ENCODE data around the gene SULT1C4.
"Not testable (repeated sequence)": the region's sequence is repeated elsewhere in the genome, so short reads cannot be mapped to it uniquely, and the experiment has no call there.

The SULT1C4 gene

DNA sequence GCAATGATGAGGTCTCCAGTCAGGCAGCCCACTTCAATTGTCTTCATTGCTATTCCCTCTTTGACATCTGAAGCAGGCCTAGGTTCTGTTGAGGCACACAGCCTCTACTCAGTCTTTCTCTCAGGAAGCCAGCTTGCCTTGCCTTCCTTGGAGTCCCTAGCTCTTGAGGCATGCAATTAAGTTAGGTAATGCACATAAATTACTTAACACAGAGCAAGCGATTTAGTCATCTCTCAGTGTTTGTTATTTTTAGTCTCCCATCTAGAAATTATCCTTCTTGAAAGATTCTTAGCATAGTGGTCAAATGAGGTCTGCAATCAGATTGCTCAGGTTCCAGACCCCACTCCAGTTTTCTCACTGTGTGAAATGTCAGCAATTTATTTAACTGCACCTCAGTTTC lies 32.0 kb downstream of the SULT1C4 start:
- DNase-seq (ENCODE audit: insufficient read length, low spot score) = no peak
- no peak for FAIRE-seq

DNA sequence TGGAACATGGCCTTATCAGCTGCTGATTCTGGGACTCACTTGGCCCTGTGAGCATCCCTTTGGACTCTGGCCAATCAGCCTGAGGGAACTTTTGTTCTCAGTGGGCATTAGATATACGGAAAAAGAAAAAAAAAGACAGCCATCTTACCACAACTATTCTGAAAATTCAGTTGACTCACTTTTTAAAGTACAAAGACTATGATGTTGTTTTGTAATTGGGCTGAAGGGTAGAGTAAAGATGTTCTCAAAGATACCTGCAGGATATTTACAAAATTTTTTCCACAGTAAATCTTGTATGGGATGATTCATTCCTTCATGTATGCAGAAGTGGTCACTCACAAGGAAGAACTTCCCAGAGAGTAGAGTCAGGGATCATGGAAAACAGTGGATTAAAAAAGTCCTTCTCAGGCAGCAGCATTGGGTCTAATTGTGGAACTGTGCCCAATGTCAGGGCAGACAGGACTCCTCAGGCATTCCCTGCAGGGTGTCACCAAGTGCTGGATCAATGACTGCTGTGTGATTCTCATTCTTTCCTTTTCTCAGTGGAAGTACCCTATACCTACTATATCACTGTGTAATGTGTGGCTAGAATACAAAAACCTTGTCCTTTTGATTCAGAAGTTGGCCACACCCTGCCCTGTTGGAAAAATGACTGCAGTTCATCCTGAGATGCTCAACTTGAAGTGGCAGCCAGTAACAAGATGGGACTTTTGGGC lies 35.4 kb downstream of the SULT1C4 start:
- FAIRE-seq = no peak

DNA sequence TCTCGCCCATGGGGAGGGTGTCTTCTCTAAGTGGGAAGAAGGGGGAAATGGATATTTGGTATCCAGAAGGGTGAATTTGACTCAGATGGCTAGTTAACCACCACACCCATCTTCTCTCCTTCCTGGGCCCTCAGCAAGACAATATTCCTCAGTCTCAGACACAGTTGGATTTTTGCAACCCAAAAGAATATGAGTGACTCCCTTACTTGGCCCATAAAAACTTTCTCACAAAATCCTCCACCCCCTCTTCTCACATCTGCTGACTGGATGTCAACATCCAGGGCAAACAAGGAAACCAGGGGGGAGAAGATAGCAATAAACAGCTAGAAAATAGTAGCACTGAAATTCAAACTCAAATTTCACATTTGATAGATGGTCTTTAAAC lies 35.9 kb downstream of the SULT1C4 start:
- DNase-seq (ENCODE audit: insufficient read length, low spot score) (no peak), FAIRE-seq (no peak)

More for the DNA sequence above, 35.4 kb downstream of the SULT1C4 start:
- peak; percentile 85 for DNase-seq (ENCODE audit: insufficient read length, low spot score)

DNA sequence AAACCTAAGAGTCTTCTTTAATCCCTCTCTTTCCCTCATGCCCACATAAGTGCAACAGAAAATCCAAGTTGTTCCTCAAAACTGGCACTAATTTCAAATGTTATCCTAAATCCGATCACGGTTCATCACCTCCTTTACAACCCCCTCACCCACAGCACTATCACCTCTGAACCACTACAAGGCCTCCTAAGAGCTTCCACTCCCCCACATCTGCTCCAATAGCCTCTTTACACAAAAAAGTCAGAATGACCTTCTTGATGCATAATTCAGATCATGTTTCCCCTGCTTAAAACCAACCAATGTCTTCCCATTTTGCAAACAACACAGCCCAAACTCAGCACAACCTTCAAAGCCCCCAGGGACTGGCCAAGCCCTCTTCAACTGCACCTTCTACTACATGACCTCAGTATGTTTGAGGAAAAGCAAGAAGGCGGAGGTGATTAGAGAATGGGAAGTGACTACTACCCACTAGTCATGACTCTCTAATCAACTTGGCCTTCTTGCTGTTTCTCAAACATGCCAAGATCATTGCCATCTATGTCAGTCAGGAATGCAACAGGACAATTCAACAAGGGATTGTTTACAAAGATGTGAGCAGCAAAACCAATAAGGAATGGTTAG lies 36.6 kb downstream of the SULT1C4 start:
- DNase-seq (ENCODE audit: insufficient read length, low spot score) (no peak), FAIRE-seq (no peak)

DNA sequence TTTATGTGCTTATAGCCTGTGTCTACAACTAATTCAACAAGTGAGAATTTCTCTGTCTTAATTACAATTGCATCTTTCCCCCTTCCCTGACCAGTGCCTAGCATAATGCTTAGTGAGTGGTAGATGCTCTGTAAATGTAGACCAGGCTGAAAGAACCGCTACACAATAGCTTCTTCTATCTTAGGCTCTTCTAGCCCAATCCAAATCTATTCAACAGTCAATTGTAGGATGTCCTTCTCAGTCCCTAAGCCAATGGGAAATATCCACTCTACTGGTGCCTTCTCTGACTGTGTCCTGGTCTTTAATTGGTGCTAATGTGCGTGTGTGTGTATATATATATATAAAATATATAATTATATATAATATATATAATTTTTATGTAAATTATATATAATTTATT lies 37.2 kb downstream of the SULT1C4 start:
- FAIRE-seq (no peak), DNase-seq (ENCODE audit: insufficient read length, low spot score) (no peak)

DNA sequence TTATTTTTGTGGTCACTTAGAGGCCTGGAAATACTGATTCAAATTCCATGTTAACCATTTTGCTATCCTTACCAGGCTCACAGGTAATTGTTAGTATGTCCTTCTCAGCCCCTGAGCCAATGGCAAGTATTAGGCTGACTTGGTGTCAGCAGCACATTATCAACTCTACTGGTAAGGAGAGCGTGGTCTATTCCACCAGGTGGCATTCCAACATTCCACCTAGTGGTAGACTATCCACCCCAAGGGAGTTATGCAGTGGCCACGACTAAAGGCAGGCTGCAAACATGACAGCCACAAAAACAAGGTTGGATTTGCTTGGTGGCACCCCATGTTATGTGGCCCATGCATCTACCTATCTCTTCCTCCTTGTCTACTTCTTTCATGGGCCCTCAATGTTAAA lies 39.5 kb downstream of the SULT1C4 start:
- DNase-seq (ENCODE audit: insufficient read length, low spot score) (no peak), FAIRE-seq (no peak)

DNA sequence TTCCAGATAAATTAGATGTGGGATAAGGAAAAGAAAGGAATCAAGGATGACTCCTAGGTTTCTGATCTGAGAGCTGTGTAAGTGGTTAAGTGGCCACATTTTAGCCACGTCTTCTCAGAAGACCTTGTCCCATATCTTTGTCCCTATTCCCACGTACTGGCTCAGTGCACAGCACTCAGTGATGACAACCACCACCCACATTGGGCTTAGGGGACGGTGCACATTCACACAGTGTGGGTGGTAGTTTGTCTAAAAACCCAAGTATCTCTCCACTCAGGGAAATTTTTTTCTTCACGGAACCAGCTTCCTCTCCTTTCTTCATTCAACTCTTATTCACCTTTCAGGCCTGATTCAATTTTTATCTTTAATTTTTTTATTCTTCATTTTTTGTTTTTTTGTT lies 40.7 kb downstream of the SULT1C4 start:
- DNase-seq (ENCODE audit: insufficient read length, low spot score) (no peak), FAIRE-seq (no peak)

DNA sequence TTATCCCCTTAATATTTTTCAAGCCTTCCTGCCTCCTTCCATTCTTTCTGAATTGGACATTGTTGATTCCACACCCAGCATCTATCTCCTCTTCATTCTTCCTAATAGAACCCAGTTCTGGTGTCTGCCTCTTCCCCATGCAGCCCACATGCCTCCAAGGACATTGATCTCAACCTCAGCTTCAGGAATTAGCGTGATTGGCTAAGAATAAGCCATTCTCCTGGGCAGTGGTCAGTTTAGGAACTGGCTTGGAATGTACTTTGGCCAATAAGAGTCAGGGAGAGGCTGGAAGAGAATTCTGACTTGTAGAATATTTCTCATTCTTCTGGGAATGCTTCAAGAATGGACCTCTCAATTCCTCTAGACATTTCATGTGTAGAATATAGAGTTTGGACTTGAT lies 45.3 kb downstream of the SULT1C4 start:
- no peak for FAIRE-seq

DNA sequence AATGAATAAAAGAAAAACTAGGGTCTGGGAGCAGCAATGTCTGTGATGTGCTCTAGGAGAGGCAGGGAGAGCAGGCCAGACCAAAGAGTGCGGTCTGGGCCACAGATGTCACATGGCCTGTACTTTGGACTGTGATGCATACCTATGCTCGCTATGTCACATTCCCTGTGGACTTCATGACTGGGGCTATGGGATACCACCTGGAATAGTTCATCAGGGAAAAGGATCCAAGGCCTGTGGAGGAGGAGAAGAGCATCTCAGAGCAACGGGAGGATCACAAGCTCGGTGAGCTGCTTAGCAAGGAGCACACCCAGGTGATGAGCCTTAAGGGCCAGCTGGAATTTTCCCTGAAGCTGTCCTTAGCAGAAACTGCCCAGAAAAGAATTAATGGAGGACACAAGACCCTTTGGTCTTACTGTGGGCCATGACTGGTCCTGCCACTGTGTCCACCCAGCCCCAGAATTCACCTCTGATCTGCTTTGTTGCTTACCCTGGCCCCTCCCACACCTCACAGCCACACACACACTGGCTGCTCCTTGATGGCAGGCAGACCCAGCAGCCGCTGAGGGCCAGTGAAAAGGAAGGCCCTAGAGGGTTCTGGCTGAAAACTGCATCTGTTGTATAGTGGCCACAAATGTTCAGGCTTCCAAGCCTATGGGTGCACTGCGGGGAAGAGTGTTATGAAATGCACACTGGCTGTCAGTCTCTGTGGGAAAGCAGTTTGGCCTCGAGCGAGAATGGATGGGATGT lies 45.9 kb downstream of the SULT1C4 start:
- FAIRE-seq (no peak), DNase-seq (ENCODE audit: insufficient read length, low spot score) (no peak)

More for the DNA sequence above, 45.3 kb downstream of the SULT1C4 start:
- no peak for DNase-seq (ENCODE audit: insufficient read length, low spot score)

DNA sequence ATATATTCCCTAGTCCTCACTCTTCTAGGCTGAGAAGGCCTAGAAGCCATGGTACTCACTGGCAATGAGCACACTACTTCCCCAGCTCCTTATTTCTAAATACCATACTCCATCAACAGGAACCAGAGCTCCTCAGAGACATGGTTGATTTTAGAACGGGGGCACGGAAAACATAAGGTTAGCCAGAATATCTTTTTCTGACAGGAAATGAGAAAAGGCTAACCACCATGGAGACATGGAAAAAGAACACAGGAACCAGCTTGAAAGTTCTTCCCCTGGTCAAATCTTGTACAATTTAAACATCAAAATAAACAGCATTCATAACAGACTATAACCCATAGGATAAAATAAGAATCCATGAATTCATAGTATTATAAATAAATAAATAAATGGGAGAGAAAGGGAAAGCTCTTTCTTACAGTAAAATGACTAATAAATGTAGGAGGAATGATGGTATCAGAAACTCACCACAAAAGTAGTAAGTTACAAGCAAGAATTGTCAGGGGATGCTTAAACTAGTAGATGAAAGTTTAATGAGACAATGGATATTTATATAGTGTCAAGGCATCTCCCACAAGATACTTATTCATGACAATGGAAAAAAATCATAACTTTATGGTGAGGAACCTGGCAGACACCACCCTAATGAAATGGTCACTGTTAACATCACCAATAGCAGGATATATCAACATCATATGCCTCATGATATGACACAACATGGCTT lies 50.7 kb downstream of the SULT1C4 start:
- FAIRE-seq = no peak
- DNase-seq (ENCODE audit: insufficient read length, low spot score) = no peak

DNA sequence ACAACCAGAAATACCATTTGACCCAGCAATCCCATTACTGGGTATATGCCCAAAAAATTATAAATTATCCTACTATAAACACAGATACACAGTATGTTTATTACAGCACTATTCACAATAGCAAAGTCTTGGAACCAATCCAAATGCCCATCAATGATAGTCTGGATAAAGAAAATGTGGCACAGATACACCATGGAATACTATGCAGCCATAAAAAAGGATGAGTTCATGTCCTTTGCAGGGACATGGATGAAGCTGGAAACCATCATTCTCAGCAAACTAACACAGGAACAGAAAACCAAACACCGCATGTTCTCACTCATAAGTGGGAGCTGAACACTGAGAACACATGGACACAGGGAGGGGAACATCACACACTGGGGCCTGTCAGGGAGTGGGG lies 57.8 kb downstream of the SULT1C4 start:
- not testable (repeated sequence) for FAIRE-seq; DNase-seq (ENCODE audit: insufficient read length, low spot score)

DNA sequence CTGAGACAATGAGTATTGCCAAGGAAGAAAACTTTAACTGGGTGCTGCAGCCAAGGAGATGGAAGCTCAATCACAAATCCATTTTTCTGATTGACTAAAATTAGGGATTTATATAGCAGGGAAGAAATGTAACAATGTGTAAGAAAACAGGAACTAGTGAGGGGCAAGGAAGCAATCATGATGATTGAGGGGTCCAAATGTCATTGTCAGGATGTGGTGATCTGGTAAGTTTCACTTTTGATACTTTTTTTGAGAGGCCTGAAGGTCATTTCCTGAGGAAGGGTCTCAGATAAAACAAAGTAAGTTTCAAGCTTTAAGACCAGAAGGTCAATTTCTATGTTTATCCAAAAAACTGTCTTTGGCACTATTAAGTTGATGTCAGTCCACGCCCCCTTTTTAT lies 59.2 kb downstream of the SULT1C4 start:
- FAIRE-seq (no peak), DNase-seq (ENCODE audit: insufficient read length, low spot score) (no peak)

Data from HTR-8/SVneo (cell line).